Calu3 (cell line): ENCODE results near the gene QPRT. TPM values are rescaled to one million over a fixed set of nuclear protein-coding genes. Genes with fewer than 3 reads are reported as not detected.
"Not testable (repeated sequence)": the region's sequence is repeated elsewhere in the genome, so short reads cannot be mapped to it uniquely, and the experiment has no call there.

Experiments used
- BruUV-seq: library from RNA; stranded (reverse); fragments of 400-500 nt; replicated peaks from 2 replicates; lab custom pipeline; 2021; lab: Mats Ljungman, UMichigan
- CTCF ChIA-PET: fragments of 300-600 bp; sonication (Branson Sonifier 250); formaldehyde crosslinking; loops from one replicate; lab custom pipeline; 2022; ENCODE audit warnings: antibody characterized with exemption; lab: Charles Lee
- DNase-seq: peaks from one replicate; pipeline ENCODE4 v3.0.0; 2022
- H3K27ac Mint-ChIP-seq: one replicate; pipeline ENCODE4 v1.8.0; 2022; ENCODE audit warnings: mixed read lengths; ENCODE audit not compliant: unreplicated experiment
- H3K27me3 Mint-ChIP-seq: one replicate; pipeline ENCODE4 v1.8.0; 2022; ENCODE audit warnings: mixed read lengths; ENCODE audit not compliant: unreplicated experiment
- H3K36me3 Mint-ChIP-seq: one replicate; pipeline ENCODE4 v1.8.0; 2022; ENCODE audit warnings: mild to moderate bottlenecking, moderate library complexity, mixed read lengths; ENCODE audit not compliant: insufficient read depth, unreplicated experiment
- H3K4me1 Mint-ChIP-seq: one replicate; pipeline ENCODE4 v1.8.0; 2022; ENCODE audit warnings: mild to moderate bottlenecking, low read depth, mixed read lengths; ENCODE audit not compliant: unreplicated experiment
- H3K4me3 Mint-ChIP-seq: one replicate; pipeline ENCODE4 v1.8.0; 2022; ENCODE audit warnings: mild to moderate bottlenecking, low read depth, moderate library complexity, mixed read lengths; ENCODE audit not compliant: unreplicated experiment
- H3K9me3 Mint-ChIP-seq: one replicate; pipeline ENCODE4 v1.8.0; 2022; ENCODE audit warnings: low read depth, mixed read lengths; ENCODE audit not compliant: unreplicated experiment
- intact Hi-C: fragments of 100-400 bp; cut with micrococcal nuclease; formaldehyde crosslinking; loops from one replicate; pipeline ENCODE4 v1.10.0; 2022; ENCODE audit not compliant: unreplicated experiment
- total RNA-seq: library from RNA; stranded (reverse); gene quantifications from 2 replicates; pipeline ENCODE4 v1.2.3, GENCODE V29; 2022
- TF ChIP-seq, protein P1 (sequence below): fragments of 200-600 bp; IDR thresholded peaks from one replicate; pipeline ENCODE4 v1.8.0; 2022; ENCODE audit warnings: antibody characterized with exemption; ENCODE audit not compliant: unreplicated experiment

Gene QPRT
- total RNA-seq, 1 experiment from 2014 or later = 4.6 TPM

GRCh38 chr16:29708917-29709600, 30.1 kb downstream of the QPRT start:
- H3K36me3 Mint-ChIP-seq = no peaks in the 10 kb centered on the region
- no peak overlapping the region for H3K4me3 Mint-ChIP-seq
- H3K9me3 Mint-ChIP-seq = peaks cover 2% of the 10 kb centered on the region
- DNase-seq = no peak
- intact Hi-C loops = loop anchor here (10.0 kb wide), 1 partner anchor 106 kb away; the partner anchor contains the start of genes PAGR1 and PRRT2
- no peak overlapping the region for H3K27ac Mint-ChIP-seq
- peaks cover 18% of the 10 kb centered on the region for H3K4me1 Mint-ChIP-seq
- CTCF ChIA-PET = interaction anchor here (1.6 to 1.9 kb wide), 2 partner anchors 9 to 11 kb away, joined by 4 to 14 read pairs; no protein-coding TSS in a partner anchor
- no peaks in the 10 kb centered on the region for H3K27me3 Mint-ChIP-seq
- TF ChIP-seq, protein P1, sequence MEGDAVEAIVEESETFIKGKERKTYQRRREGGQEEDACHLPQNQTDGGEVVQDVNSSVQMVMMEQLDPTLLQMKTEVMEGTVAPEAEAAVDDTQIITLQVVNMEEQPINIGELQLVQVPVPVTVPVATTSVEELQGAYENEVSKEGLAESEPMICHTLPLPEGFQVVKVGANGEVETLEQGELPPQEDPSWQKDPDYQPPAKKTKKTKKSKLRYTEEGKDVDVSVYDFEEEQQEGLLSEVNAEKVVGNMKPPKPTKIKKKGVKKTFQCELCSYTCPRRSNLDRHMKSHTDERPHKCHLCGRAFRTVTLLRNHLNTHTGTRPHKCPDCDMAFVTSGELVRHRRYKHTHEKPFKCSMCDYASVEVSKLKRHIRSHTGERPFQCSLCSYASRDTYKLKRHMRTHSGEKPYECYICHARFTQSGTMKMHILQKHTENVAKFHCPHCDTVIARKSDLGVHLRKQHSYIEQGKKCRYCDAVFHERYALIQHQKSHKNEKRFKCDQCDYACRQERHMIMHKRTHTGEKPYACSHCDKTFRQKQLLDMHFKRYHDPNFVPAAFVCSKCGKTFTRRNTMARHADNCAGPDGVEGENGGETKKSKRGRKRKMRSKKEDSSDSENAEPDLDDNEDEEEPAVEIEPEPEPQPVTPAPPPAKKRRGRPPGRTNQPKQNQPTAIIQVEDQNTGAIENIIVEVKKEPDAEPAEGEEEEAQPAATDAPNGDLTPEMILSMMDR = no peak
- no TSS peak for BruUV-seq

DNA sequence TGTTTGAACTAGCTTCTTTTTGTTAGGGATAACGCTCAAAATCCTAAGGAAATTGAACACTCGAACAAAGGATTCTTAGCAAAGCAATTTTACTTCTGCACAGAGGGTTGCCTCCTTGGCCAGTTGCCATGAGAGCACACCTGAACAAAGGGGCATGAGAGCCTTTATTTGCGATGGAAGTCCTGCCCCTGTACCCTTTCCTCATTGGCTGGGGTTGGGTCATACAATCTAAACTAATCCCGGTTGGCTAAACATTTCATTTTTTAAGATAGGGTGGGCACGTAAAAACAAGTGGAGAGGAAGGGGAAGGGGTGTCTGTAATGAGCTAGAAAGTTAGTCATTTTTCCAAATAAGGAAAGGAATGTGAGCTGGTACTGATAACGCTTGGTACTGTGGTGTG, 30.7 kb downstream of the QPRT start:
- peak; percentile 30 for DNase-seq
- intact Hi-C loops = loop anchor here (10.0 kb wide), 1 partner anchor 105 kb away; the partner anchor contains the start of genes PAGR1 and PRRT2
- CTCF ChIA-PET = interaction anchor here (0.6 to 1.9 kb wide), 4 partner anchors 9 to 138 kb away, joined by 3 to 14 read pairs (median 4); no protein-coding TSS in a partner anchor
- not testable (repeated sequence) for BruUV-seq, H3K27me3 Mint-ChIP-seq, H3K36me3 Mint-ChIP-seq, H3K9me3 Mint-ChIP-seq
- H3K4me3 Mint-ChIP-seq = peak overlapping the region; percentile 24
- H3K4me1 Mint-ChIP-seq = peaks cover 18% of the 10 kb centered on the region
- peak overlapping the region; percentile 34 for H3K27ac Mint-ChIP-seq

- Mint-ChIP-seq H3K27me3 (peaks cover 10% of the 10 kb centered on the region), H3K27ac (peak overlapping the region; percentile 34), H3K4me3 (peak overlapping the region; percentile 24), H3K9me3 (peaks cover 2% of the 10 kb centered on the region), H3K4me1 (peaks cover 18% of the 10 kb centered on the region), H3K36me3 (no peaks in the 10 kb centered on the region)
- peak; percentile 54 for DNase-seq
- TF ChIP-seq, protein P1 = peak; percentile 54
- CTCF ChIA-PET = interaction anchor here (0.6 to 1.9 kb wide), 5 partner anchors 10 to 155 kb away, joined by 3 to 14 read pairs (median 4); no protein-coding TSS in a partner anchor
- BruUV-seq = no TSS peak
- intact Hi-C loops = no loop called here
Measured at GRCh38 chr16:29710227-29711219, 31.5 kb downstream of the QPRT start.

- CTCF ChIA-PET = interaction anchor here (0.6 kb wide), 1 partner anchor 16 kb away, joined by 3 read pairs; no protein-coding TSS in a partner anchor
- Mint-ChIP-seq H3K27me3 (peaks cover 10% of the 10 kb centered on the region), H3K27ac (no peak overlapping the region), H3K4me1 (peaks cover 18% of the 10 kb centered on the region), H3K9me3 (peaks cover 2% of the 10 kb centered on the region), H3K36me3 (no peaks in the 10 kb centered on the region), H3K4me3 (no peak overlapping the region)
- no TSS peak for BruUV-seq
- TF ChIP-seq, protein P1 = no peak
- DNase-seq = no peak
- intact Hi-C loops = no loop called here
Measured at GRCh38 chr16:29712809-29713208, 33.8 kb downstream of the QPRT start.
